ENCODE data around the gene SSBP4.

GRCh38 chr19:18466354-18466753, 47.2 kb downstream of the SSBP4 start:
- TF ChIP-seq EZH2 (IDR thresholded peaks at IDR 0.05; ENCODE audit: insufficient read depth, poor library complexity, severe bottlenecking) (no peak), EZH2phosphoT487 (IDR thresholded peaks at IDR 0.05; ENCODE audit: insufficient read depth, low read depth) (no peak)

All from GM23248 (cell line).